ENCODE measurements around the gene GRIK5. TPM values are rescaled to one million over a fixed set of nuclear protein-coding genes. Genes with fewer than 3 reads are reported as not detected.

Gene GRIK5
- total and polyA plus RNA-seq, 2 donors (not counting 3 experiments of a cell fraction or from before 2014, with no cell fraction given), result 0.80 to 2.2 TPM

- Histone ChIP-seq H3K27ac (ENCODE audit: insufficient read depth, low read depth, low read length) (no peak overlapping the region), H3K4me3 (replicated peaks in 1 of 3; ENCODE audit: insufficient read depth in 1 of 3, low read depth in 1 of 3, low read length in 3 of 3) (no peak overlapping the region), H3K4me1 (ENCODE audit: control insufficient read depth, extremely low read depth, insufficient read depth, low read length) (no peaks in the 10 kb centered on the region), H3K27me3 (ENCODE audit: control insufficient read depth in 2 of 2, insufficient read depth in 2 of 2, low read length in 2 of 2) (peaks cover 0 to 2% of the 10 kb centered on the region in 2 experiments), H3K4me2 (ENCODE audit: insufficient read depth, low read length) (no peak overlapping the region), H3K9me1 (replicated peaks; ENCODE audit: control insufficient read depth, extremely low read depth, insufficient read depth, low read length) (no peaks in the 10 kb centered on the region), H3K36me3 (ENCODE audit: control insufficient read depth in 2 of 2, extremely low read depth in 1 of 2, insufficient read depth in 2 of 2, low read length in 2 of 2) (no peaks in the 10 kb centered on the region), H3K79me2 (ENCODE audit: control insufficient read depth, insufficient read depth, low read length) (no peaks in the 10 kb centered on the region), H4K20me1 (replicated peaks; ENCODE audit: control insufficient read depth, extremely low read depth, insufficient read depth, low read length) (no peaks in the 10 kb centered on the region), H3K9me3 (replicated peaks; ENCODE audit: control insufficient read depth, insufficient read depth, low read length) (no peaks in the 10 kb centered on the region), H3K9ac (replicated peaks; ENCODE audit: extremely low read depth, insufficient read depth, low read length) (no peak overlapping the region), H2AFZ (ENCODE audit: low read depth, low read length) (no peak overlapping the region)
- ChIA-PET POLR2A (no interaction called here), CTCF (interaction anchor here (1.5 kb wide), 1 partner anchor 11 kb away, joined by 5 read pairs; no protein-coding TSS in a partner anchor)
- dilution Hi-C loops (cut with MboI; ENCODE audit: extremely low pct_ligation_motif_present, low sequenced_read_pairs) (no loop called here), intact Hi-C loops (cut with micrococcal nuclease) (no loop called here)
- BruUV-seq (replicated peaks), result no TSS peak
- DNase-seq (ENCODE audit: low read depth, low spot score), result no peak
- FAIRE-seq, result no peak
- TF ChIP-seq POLR2A (IDR thresholded peaks at IDR 0.05; ENCODE audit: low read depth, low read length) (no peak), MYC (IDR thresholded peaks at IDR 0.05; ENCODE audit: low read depth, low read length) (no peak), FOS (IDR thresholded peaks at IDR 0.05; ENCODE audit: borderline replicate concordance, insufficient read depth, low read length) (no peak), CTCF (IDR thresholded peaks at IDR 0.05; ENCODE audit: extremely low read depth in 1 of 2, insufficient read depth in 1 of 2, low read depth in 1 of 2, low read length in 2 of 2) (no peak), JUN (IDR thresholded peaks at IDR 0.05; ENCODE audit: borderline replicate concordance, insufficient read depth, insufficient read length, low read depth) (no peak), POLR2AphosphoS5 (IDR thresholded peaks at IDR 0.05; ENCODE audit: insufficient read depth, low read depth, low read length) (no peak), EZH2 (IDR thresholded peaks at IDR 0.05; ENCODE audit: borderline replicate concordance, low read depth, low read length, severe bottlenecking) (no peak), GATA2 (IDR thresholded peaks at IDR 0.05; ENCODE audit: insufficient read depth, insufficient read length, low read depth, low read length) (no peak), MAX (IDR thresholded peaks at IDR 0.05; ENCODE audit: insufficient read depth, insufficient read length) (no peak)
Measured at GRCh38 chr19:42023943-42024260, 46.1 kb downstream of the GRIK5 start.

Measured in endothelial cell of umbilical vein (primary cell).